HG02610 (cell line): Measurements from ENCODE around the gene TMEM51.
A peak's percentile ranks its signal among the peaks of the same experiment; 100 is the strongest.

Source experiments
- ATAC-seq: cut with Tn5 transposase; IDR thresholded peaks from one replicate; pipeline ENCODE4 v1.9.1; 2021; ENCODE audit warnings: mild to moderate bottlenecking, moderate library complexity; ENCODE audit not compliant: unreplicated experiment

Gene TMEM51

DNA sequence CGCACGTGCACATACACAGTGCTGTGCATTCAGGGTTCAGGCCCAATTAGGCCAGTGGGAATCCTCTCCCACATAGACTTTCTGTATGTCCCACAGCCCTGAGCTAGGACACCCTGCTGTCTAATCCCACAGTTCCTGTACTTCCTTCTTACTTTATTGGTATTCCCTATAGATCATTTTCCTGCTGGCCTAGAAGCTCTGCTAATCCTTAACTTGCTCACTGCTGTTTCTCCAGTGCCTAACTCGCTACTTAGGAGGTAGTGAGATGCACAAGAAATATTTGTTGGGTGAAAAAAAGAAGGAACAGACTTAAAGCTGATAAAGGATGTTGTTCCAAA is 59.4 kb downstream of the TMEM51 start:
- ATAC-seq = no peak

DNA sequence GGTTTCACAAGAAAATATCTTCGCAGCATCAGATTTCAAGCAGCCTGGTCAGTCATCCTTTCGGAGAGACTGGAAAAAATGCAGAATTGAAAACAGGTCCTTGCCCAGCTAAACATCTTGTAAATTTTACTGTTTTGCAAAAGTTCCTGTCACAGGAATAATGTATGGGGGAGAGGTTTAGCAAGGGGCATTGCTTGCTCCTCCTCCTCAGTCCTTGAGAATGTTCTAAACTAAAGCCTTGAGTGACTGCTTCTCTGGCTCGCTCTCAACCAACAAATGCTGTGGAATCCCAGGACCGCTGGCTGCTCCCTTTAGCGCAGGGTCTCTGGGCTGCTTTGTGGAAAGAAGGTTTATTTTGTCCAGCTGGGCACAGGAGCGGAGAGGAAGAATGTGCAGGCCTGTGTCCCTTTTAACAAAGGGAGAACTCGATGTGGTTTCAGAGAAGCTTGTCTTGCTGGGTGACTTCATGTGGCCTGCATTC is 59.8 kb downstream of the TMEM51 start:
- ATAC-seq = no peak

- ATAC-seq = no peak
These were observed 61.0 kb downstream of the TMEM51 start for GRCh38 chr1:15214527-15214926.

- no peak for ATAC-seq
These were observed 61.6 kb downstream of the TMEM51 start for GRCh38 chr1:15215116-15215515.

DNA sequence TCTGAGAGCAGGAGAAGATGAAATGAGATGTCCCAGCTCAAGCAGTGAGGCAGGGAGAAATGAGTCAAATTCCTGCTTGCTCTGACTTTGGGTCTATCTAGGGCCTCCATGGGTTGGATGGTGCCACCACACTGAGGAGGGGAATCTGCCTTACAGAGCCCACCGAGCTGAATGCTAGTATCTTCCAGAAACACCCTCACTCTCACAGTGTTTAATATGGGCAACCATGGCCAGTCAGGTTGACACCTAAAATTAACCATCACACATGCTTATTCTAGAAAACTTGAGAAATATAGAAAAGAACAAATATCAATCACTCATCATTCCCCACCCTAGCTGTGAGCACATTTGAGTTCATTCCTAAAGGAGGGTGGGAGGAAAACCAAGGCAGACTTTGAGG is 64.1 kb downstream of the TMEM51 start:
- ATAC-seq = no peak

DNA sequence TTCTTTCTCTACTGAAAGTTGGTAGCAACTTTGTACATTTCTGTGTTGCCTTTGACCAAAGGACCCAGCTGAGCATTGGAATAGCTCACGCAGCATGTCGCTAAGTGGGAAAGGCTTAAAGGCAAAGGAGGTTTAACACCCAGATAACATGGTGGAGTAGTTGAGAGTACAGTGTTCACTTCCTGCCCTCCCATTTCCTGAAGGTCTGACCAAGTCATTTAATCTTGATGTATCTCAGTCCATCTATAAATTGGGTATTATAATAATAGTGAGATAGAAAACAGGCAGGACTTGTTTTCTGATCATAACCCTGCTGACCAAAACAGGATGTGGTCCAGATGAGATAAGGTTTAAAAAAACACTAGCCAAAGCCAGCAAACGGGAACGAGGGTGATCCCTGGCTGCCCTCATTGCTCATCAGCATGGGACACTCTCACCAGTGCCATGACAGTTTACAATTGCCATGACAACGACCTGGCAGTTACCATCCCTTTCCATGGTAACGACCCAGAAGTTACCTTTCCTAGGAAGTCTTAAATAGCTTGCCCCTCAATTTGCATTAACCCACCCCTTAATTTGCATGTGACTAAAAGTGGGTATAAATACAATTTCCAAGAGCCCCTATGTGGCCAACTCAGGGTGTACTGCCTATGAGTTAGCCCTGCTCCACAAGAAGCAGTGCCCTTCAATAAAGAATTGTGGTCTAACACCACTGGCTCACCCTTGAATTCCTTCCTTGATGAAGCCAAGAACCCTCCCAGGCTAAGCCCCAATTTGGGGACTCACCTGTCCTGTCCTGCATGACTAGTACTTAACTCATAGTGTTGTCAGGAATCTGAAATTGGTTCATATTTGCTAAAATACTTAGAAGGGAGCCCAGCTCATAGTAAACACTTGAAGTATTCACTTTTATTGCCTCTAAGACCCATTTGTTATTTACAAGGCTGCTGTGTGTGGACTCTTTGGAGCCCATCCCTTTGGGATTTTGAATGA is 65.0 kb downstream of the TMEM51 start:
- no peak for ATAC-seq

GRCh38 chr1:15219280-15220023 is 65.9 kb downstream of the TMEM51 start:
- ATAC-seq = no peak

GRCh38 chr1:15220024-15220392 is 66.5 kb downstream of the TMEM51 start:
- ATAC-seq = no peak

- no peak for ATAC-seq
These were observed 67.4 kb downstream of the TMEM51 start for GRCh38 chr1:15220825-15221431.

- no peak for ATAC-seq
These were observed 69.2 kb downstream of the TMEM51 start for GRCh38 chr1:15222653-15223303.

DNA sequence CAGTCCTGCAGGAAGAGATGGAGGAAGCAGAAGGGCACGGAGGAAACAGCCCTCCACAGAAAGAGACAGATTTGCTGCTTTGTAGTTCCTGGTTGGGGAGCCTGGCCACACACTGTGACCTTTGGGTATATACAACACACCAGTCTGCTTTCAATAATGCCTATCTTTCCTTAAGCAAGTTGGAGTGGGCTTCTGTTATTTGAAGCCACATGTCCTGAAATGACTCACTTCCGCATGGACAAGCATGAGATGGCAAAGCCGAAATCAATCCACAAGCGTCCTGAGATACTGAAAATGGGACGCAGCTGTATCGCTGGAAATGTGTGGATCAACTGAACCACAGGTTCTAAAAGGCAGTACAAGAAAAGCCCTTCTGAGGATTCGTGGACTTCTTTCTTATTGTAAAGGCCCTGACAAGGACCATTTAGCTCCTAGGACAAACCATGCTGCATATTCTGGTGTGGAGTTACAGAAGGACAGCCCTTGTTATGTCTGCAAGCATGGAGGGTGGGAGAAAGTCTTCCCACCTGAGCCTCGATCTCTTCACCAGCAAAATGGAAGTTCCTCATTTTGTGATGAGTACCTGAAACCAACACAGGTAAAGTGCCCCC is 70.8 kb downstream of the TMEM51 start:
- ATAC-seq = no peak

GRCh38 chr1:15224974-15225373 is 71.4 kb downstream of the TMEM51 start:
- ATAC-seq = no peak

DNA sequence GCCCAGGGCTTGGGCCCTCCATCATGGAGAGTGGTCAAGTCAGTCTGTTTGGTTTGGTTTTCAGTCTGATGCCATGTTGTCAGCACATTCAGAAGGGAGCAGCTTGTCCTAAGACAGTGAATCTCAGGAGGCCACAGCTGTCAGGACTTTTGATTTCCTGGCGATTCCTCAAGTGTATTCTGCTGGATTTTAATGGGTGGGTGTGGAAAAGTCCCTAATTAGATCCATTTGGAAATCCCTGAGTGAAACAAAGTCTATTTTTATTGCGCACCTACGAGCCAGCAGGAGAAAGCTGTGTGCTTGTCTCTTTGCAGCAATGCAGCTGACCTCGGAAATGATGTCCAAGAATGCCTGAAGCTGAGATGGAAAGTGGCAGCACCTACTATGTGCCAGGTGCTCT is 71.9 kb downstream of the TMEM51 start:
- ATAC-seq = no peak

- ATAC-seq = no peak
These were observed 73.1 kb downstream of the TMEM51 start for GRCh38 chr1:15226388-15227255.

DNA sequence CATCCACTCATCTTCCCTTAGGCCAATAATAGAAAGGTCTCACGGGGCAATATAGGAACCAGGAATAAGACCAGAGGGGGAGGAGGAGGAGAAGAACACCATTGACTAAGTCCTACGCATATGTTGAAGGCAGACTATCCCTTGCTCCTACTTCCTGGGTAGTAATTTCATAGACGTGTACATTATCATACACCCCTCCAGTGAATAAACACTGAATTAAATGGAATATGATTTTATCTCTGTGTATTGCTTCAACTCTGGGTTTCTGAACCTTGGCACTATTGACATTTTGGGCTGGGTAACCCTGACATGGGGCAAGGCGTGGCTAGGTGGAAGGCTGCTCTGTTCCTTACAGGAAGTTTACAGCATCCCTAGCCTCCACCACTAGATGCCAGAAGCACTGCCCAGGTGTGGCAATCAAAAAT is 76.2 kb downstream of the TMEM51 start:
- no peak for ATAC-seq

DNA sequence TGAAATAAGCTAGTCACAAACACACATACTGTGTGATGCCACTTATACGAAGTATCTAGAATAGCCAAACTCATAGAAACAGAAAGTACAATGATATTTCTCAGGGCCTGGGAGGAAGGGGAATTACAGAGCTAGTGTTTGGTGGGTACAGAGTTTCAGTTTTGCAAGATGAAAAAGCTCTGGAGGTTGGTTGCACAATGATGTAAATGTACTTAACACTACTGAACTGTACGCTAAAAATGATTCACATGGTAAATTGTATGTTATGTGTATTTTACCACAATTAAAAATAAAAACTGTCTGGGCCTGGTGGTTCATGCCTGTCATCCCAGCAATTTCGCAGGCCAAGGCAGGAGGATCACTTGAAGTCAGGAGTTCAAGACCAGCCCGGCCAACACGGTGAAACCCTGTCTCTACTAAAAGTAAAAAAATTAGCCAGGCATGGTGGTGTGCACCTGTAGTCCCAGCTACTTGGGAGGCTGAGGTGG is 78.2 kb downstream of the TMEM51 start:
- peak; percentile 91 for ATAC-seq

GRCh38 chr1:15233689-15234088 is 80.1 kb downstream of the TMEM51 start:
- ATAC-seq = no peak

- ATAC-seq = no peak
These were observed 82.8 kb downstream of the TMEM51 start for GRCh38 chr1:15236321-15236721.

DNA sequence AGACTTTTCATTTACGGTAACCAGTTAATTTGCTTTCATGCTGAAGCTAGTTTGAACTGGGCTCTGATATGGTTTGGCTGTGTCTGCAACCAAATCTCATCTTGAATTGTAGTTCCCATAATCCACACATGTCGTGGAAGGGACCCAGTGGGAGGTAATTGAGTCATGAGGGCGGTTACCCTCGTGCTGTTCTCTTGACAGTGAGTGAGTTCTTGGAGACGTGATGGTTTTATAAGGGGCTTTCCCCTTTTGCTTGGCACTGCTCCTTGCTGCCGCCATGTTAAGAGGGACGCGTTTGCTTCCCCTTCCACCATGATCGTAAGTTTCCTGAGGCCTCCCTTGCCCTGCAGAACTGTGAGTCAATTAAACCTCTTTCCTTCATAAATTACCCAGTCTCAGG is 83.2 kb downstream of the TMEM51 start:
- ATAC-seq = no peak
